Measurements from ENCODE around the gene EVL. TPM values are rescaled to one million over a fixed set of nuclear protein-coding genes. Genes with fewer than 3 reads are reported as not detected.

The EVL gene
- total RNA-seq, 1 experiment from 2014 or later, result 17.9 TPM

DNA sequence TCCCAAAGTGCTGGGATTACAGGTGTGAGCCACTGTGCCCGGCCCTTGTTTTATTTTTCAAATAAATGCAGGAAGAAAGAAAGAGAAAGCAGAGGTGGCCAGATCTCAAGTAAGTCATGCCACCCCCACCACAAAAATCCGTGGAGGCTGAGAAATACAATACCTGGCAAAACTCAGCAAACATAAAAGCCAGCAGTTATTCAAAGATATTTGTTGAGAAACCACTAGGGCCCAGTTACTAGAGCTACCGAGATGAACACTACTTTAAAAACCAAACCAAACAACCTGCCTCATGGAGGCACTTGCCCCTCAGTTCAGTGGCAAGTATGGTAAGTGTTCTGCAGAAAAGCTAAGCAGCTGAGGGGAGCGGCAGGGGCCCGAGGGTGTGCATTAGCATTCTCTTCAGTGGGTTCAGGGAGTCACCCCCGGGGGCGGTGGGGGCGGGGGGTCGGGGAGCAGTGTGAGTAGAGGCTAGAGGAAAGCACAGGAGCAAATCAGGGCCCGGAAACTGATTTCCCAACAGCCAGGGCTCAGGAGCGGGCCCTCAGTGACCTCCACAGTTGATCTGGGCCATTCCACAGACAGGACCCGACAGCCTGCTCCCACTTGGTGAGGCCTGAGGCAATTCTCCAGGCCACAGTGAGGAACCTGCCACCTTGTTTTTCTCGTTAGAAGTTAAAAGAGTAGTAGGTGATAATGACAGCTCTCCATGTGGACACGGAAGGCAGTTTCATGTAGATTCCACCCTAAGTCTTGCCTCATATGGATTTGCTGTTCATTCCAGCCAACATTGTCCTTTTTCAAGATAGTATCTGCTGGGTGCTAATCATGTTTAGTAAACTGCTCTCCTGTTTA is 8.6 kb downstream of the EVL start:
- no peak for DNase-seq
- no peak overlapping the region for H3K4me3 ChIP-seq
- no peaks in the 10 kb centered on the region for H3K9me3 ChIP-seq

DNA sequence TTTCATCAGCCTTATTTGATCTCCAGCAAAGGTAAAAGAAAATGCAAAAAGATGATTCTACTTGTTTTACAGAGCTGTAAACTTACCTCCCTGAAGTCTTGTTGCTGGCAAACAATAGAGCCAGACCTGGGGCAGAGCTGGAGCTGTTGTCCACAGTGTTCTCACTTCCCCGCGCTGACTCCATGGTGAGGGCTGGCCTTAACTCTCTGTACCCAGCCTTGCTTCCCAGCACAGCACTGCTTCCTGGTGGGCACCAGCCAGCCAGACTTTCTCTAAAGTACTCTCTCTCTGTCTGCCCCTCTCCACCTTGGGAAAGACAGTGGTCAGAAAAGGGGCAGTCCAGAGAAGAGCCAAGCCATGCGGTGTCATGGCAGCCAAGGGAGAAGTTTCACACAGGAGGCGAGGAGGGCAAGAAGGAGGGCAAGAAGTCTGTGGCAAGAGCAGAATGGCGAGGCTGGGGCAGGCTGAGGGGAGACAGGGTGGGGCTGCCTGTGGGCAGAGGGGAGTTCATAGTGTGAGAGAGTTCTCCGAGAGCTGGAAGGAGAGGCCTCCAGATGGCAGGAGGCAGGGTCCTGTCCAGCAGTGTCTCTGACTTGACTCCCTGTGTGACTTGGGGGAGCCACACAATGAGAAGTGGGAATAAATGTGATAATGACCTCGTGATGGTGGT is 9.3 kb downstream of the EVL start:
- Histone ChIP-seq H3K36me3 (no peaks in the 10 kb centered on the region), H3K27me3 (no peaks in the 10 kb centered on the region), H3K9me3 (no peaks in the 10 kb centered on the region), H3K4me3 (no peak overlapping the region)
- no peak for DNase-seq

More for the DNA sequence above, 8.6 kb downstream of the EVL start:
- Histone ChIP-seq H3K36me3 (no peaks in the 10 kb centered on the region), H3K27me3 (no peaks in the 10 kb centered on the region)

DNA sequence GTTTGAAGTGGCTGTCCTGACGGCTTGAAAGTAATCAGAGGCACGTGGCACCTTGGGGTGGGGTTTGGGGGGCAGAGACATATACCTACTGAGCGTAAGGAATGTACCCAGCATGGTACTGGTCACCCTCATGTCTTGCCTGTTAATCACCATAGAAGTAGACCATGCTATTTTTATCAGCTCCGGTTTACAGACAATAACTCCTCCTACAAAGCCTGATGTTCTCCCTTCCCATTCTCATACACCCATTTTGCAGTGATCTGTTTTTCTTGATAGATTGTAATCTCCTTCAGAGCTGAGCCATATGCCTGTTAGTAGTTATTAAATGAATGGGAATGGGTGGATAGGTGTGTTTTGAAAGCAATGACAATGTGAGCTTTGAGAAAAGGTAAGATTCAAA is 10.5 kb downstream of the EVL start:
- Histone ChIP-seq H3K27me3 (no peaks in the 10 kb centered on the region), H3K9me3 (no peaks in the 10 kb centered on the region), H3K36me3 (no peaks in the 10 kb centered on the region), H3K4me3 (no peak overlapping the region)
- DNase-seq, result no peak

DNA sequence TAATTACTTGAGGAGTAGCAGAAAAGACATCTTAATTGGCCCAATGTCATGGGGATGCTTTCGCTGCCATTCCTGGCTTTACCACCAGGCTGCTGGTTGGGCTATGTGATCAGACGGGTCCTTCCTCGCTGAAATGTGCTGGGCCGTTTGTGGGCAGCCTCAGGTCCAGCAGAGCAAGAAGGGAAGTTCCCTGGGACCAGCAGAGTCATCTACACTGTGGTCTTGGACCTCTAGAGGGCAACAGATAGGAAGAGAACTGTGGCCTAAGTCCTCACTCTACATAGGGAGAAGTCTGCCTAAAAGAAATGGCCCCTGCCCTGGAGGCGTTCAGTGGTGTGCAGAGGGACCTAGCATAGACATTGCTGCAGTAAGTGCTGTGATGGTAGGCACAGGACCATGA is 10.9 kb downstream of the EVL start:
- Histone ChIP-seq H3K36me3 (no peaks in the 10 kb centered on the region), H3K4me3 (no peak overlapping the region), H3K27me3 (no peaks in the 10 kb centered on the region), H3K9me3 (no peaks in the 10 kb centered on the region)
- peak; percentile 7 for DNase-seq

DNA sequence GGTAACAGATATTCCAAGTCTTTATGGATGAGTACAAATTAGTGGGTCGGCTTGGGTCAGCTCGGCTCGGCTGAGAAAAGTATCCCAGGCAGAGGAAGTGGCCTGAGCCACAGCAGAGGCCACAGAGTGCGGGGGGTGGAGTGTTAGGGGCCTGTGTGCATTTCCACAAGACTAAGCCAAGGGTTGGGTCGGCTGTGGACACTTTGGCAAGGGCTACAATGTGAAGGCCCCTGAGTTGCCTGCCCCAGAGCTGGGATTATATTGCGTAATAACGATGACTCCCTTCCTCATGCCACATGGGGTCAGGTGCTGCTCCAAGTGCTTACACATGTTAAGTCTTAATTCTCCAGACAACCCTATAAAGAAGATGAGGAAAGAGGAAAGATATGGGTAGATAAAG is 11.4 kb downstream of the EVL start:
- H3K4me3 ChIP-seq, result no peak overlapping the region
- DNase-seq, result peak; percentile 50
- no peaks in the 10 kb centered on the region for H3K9me3 ChIP-seq
- no peaks in the 10 kb centered on the region for H3K36me3 ChIP-seq
- H3K27me3 ChIP-seq, result no peaks in the 10 kb centered on the region

DNA sequence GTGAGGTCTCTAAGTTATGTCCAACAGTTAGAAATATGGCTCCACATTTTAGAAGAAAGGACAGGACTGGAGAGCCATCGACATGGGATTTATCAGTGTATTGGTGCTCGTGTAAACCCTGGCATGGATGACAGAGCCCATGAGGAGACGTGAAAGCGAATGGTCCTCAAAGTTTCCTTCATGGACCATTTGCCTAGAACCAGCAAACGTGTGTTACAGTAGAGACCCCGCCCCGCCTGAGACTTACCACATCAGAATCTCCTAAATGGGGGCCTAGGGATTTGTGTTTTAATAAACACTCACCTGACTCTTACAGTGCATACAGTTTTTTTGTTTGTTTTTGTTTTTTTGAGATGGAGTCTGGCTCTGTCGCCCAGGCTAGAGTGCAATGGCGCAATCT is 12.2 kb downstream of the EVL start:
- Histone ChIP-seq H3K4me3 (no peak overlapping the region), H3K36me3 (no peaks in the 10 kb centered on the region), H3K9me3 (no peaks in the 10 kb centered on the region), H3K27me3 (no peaks in the 10 kb centered on the region)
- no peak for DNase-seq

DNA sequence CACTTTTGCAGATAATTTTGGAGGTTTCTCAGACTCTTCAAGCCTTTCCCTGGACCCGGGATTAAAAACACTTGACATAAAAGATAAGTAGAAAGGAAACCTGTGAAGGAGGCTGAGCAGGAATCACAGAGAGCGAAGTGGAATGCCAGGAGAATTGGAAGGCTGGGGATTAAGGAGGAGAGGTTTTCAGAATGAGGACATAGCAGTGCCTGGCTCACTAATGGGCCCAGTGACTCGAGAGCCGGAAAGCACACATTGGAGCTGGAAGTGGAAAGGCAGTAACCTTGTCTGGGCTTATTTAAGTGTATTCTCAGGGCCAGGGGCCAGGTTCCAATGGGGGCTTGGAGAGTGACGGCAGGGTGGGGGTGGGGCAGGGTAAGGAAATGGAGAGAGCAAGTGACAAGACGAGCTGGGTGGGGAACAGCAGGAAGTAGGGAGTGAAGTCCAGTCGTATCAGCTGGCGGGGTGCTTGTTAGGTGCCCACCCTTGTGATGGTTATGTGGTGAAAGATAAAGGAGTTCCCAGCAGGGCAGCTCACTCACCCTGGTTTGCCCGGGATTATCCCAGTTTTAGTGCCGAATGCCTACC is 13.1 kb downstream of the EVL start:
- H3K36me3 ChIP-seq, result no peaks in the 10 kb centered on the region
- H3K9me3 ChIP-seq, result no peaks in the 10 kb centered on the region
- no peak overlapping the region for H3K4me3 ChIP-seq
- DNase-seq, result no peak
- H3K27me3 ChIP-seq, result no peaks in the 10 kb centered on the region

DNA sequence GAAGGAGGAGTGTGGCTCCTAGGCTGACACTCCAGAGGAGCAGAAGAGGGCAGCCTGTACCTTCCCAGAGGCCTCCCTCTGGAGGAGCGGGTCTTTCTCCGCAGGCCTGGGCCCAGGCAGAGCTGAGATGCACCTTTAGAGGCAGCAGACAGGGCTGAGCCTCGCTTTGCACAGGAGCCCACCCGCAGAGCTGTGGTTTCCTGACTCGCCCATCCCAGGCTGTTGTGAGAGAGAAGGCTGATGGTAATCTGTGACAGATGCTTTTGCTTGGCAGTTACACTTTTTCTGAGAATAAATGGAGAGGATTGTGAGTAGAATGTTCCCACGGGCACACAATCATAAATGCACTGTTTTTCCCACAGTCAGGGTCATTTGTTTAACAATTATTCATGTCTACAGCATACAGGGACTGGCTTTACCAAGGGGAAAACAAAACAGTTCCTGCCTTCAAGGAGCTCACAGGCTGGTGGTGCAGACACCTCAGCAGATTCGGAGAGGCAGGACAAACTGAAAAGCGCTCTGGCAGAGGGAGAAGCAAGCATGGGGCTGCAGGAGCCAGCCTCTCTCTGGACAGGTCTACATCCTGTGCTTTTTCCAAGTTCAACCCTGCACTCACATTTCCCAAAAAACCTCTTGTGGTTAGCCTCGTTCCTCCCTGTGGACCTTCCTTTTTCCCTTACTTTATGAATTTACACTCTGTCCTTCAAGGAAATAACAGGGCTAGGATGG is 13.9 kb downstream of the EVL start:
- peak; percentile 59 for DNase-seq

DNA sequence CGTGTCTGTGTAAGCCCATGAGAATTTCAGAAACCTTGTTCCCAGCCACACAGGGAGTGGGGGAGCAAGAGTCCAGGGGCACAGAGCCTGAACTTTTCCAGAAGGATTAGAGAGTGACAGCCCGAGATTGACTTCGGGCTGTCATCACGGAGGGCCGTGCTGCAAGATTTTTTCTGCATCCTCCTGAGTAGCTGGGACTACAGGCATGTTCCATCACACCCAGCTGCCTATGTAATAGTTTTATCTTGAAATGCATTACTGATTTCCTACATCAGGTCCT is 14.4 kb downstream of the EVL start:
- no peaks in the 10 kb centered on the region for H3K9me3 ChIP-seq
- H3K36me3 ChIP-seq, result no peaks in the 10 kb centered on the region
- no peak for DNase-seq
- no peak overlapping the region for H3K4me3 ChIP-seq
- H3K27me3 ChIP-seq, result no peaks in the 10 kb centered on the region

More for the DNA sequence above, 13.9 kb downstream of the EVL start:
- no peaks in the 10 kb centered on the region for H3K9me3 ChIP-seq
- H3K36me3 ChIP-seq, result no peaks in the 10 kb centered on the region
- H3K27me3 ChIP-seq, result no peaks in the 10 kb centered on the region
- H3K4me3 ChIP-seq, result no peak overlapping the region

DNA sequence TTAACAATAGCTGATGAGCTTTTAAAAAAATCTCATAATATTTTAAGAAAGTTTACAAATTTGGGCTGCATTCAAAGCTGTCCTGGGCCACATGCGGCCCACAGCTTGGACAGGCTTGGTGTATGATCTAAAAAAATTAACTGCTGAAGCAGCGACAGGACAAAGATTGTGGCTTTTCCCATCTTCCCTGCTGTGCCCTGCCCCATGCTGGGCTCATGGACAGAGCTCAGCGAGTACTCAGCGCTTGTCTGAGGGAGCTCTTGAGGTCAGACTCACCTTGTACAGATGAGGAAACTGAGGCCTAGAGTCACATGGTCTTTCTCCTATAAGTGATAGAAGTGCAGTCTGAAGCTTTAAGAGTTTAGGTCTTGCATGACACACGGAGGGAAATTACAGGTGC is 15.0 kb downstream of the EVL start:
- H3K36me3 ChIP-seq, result no peaks in the 10 kb centered on the region
- DNase-seq, result no peak
- H3K9me3 ChIP-seq, result no peaks in the 10 kb centered on the region
- H3K4me3 ChIP-seq, result no peak overlapping the region
- no peaks in the 10 kb centered on the region for H3K27me3 ChIP-seq

DNA sequence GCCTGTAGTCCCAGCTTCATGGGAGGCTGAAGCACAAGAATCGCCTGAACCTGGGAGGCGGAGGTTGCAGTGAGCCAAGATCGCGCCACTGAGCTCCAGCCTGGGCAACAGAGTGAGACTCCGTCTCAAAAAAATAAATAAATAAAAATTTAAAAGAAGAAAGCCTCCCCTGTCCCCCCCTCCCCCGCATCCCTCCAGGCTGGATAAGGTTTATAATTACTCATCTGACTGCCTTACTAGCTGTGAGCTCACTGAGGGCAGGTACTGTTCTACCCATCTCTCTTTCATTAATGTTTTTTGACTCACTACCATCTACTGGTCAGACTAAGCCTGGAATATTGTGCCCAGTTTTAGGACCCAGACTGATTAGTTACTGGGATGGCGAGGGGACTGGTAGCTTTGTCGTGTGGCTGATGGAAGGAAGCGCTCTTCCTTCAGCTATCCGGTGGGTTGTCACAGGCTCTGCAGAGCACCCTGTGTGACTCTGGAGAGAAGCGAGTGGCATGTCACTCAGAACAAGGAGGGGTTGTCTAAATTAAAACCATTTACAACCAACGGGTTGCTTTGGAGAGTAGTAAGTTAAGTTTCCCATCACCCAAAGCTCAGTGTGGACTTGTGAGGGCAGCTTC is 16.9 kb downstream of the EVL start:
- no peak for DNase-seq

DNA sequence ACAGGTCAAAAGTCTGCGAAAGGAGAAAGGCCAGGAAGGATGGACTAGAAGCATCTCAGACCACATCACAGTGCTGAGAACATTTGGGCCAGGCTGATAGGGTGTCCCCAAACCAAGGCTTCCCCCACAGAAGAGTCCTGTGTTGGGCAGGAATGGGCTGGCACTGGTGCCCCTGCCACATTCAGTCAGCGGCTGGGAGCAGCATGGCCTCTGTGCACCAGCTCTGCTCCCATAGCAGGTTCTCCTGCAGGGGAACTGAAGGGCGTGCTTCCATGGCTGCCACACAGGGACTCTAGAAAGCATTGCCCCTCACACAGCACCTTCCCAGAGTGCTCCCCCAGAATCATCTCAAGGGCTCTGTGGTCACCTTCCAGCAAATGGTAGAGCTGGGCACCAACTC is 17.5 kb downstream of the EVL start:
- H3K4me3 ChIP-seq, result no peak overlapping the region
- H3K36me3 ChIP-seq, result no peaks in the 10 kb centered on the region
- H3K27me3 ChIP-seq, result no peaks in the 10 kb centered on the region
- H3K9me3 ChIP-seq, result no peaks in the 10 kb centered on the region
- DNase-seq, result no peak

More for the DNA sequence above, 16.9 kb downstream of the EVL start:
- Histone ChIP-seq H3K36me3 (no peaks in the 10 kb centered on the region), H3K9me3 (no peaks in the 10 kb centered on the region), H3K4me3 (no peak overlapping the region), H3K27me3 (no peaks in the 10 kb centered on the region)

DNA sequence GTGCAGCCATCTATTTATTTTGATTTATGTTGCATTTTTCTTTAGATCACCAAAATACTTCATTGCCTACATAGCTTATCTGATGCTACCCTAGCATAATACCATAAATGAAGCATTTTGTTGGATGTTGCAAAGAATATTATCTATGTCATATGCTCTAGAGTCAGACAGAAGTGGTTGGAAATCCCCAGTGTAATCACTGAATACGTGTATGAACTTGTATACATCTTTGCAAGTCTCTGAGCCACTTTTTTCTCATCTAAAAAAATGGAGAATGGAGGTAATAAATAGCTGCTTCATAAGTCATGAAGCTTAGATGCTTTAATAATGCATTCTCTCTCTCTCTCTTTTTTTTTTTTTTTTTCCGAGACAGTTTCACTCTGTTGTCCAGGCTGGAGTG is 18.5 kb downstream of the EVL start:
- DNase-seq, result no peak
- Histone ChIP-seq H3K27me3 (no peaks in the 10 kb centered on the region), H3K4me3 (no peak overlapping the region), H3K9me3 (no peaks in the 10 kb centered on the region), H3K36me3 (no peaks in the 10 kb centered on the region; the same call in 1 of the 2 replicates)

DNA sequence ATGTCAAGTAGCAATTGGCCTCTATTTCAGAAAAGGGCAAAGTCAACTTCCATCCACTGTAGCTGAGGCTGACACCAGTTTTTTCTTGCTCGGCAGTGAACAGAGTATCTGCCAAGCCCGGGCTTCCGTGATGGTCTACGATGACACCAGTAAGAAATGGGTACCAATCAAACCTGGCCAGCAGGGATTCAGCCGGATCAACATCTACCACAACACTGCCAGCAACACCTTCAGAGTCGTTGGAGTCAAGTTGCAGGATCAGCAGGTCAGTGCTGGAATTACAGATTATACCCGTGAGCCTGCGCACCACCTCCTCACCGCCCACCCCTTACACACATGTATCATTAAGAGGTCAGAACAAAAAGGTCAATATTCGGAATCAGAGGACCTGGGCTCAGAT is 19.4 kb downstream of the EVL start:
- Histone ChIP-seq H3K27me3 (no peaks in the 10 kb centered on the region), H3K36me3 (no peaks in the 10 kb centered on the region; the same call in 1 of the 2 replicates), H3K9me3 (no peaks in the 10 kb centered on the region), H3K4me3 (no peak overlapping the region)
- DNase-seq, result no peak

DNA sequence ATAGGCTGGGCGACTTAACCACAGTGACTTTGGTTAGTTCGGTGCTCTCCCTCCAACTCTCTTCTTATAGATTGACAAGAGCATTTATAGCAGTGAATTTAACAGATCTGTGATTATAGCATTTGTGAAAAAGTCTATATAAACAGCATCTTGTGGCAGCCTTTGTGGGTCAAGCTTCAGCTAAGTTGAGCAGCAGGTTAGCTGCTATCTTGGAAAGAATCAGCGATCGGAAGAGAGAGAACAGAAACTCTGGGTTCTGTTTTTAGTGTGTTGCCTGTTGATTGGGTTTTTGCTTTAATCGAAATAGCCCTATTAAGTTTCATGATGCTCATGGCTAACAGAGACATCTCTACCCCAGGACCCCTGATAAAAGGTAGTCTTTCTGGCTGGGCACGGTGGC is 20.2 kb downstream of the EVL start:
- H3K27me3 ChIP-seq, result no peaks in the 10 kb centered on the region
- H3K4me3 ChIP-seq, result no peak overlapping the region
- no peak for DNase-seq
- H3K9me3 ChIP-seq, result no peaks in the 10 kb centered on the region
- no peaks in the 10 kb centered on the region; the same call in 1 of the 2 replicates for H3K36me3 ChIP-seq

DNA sequence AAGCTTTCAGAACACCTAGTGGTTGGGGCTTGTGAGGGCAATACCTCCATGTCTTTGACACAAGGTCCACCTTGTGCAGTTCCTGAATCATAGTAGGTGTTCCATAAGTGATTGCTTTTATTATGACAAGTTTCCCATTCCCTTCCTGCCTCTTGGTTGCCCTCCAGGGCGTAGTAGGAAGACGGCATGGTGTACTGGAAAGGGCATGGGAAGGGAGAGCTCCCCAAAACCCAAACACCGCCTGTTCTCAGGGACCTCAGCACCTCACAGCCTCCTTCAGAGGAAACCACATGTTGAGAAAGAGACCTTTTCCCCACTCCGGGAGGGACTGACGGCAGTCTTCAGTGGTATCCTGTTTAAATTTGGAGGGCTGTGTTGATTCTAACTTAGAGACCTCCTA is 21.1 kb downstream of the EVL start:
- Histone ChIP-seq H3K36me3 (no peaks in the 10 kb centered on the region; the same call in 1 of the 2 replicates), H3K9me3 (no peaks in the 10 kb centered on the region), H3K27me3 (no peaks in the 10 kb centered on the region), H3K4me3 (no peak overlapping the region)
- DNase-seq, result no peak

DNA sequence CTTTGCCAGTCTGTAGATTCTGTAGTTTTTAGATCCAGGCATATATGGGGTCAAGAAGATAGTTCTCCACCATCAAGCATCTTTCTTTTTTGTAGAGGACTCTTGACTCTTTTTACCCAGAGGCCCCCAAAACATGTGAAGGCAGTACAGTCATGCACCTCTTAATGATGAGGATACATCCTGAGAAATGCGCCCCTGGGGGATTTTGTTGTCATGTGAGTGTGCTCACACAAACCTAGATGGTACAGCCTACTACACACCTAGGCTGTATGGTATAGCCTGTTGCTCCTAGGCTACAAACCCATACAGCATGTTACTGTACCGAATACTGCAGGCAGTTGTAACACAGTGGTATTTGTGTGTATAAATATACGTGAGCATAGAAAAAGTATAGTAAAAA is 23.0 kb downstream of the EVL start:
- Histone ChIP-seq H3K9me3 (no peaks in the 10 kb centered on the region), H3K4me3 (no peak overlapping the region), H3K36me3 (no peaks in the 10 kb centered on the region; the same call in 1 of the 2 replicates), H3K27me3 (no peaks in the 10 kb centered on the region)
- no peak for DNase-seq

Data from MG63 (cell line).